GM04503 (cell line): ENCODE measurements around the gene APBB1.

Source experiments
- DNase-seq: peaks from one replicate; pipeline ENCODE4 v3.0.0-alpha.2; 2012; ENCODE audit warnings: low read depth

APBB1 gene

DNA sequence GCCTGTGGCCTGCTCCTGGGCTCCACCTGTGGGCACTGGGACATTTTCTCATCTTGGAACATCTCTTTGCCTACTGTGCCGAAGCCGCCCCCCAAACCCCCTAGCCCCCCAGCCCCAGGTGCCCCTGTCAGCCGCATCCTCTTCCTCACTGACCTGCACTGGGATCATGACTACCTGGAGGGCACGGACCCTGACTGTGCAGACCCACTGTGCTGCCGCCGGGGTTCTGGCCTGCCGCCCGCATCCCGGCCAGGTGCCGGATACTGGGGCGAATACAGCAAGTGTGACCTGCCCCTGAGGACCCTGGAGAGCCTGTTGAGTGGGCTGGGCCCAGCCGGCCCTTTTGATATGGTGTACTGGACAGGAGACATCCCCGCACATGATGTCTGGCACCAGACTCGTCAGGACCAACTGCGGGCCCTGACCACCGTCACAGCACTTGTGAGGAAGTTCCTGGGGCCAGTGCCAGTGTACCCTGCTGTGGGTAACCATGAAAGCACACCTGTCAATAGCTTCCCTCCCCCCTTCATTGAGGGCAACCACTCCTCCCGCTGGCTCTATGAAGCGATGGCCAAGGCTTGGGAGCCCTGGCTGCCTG, 27.3 kb downstream of the APBB1 start:
- DNase-seq: no peak

DNA sequence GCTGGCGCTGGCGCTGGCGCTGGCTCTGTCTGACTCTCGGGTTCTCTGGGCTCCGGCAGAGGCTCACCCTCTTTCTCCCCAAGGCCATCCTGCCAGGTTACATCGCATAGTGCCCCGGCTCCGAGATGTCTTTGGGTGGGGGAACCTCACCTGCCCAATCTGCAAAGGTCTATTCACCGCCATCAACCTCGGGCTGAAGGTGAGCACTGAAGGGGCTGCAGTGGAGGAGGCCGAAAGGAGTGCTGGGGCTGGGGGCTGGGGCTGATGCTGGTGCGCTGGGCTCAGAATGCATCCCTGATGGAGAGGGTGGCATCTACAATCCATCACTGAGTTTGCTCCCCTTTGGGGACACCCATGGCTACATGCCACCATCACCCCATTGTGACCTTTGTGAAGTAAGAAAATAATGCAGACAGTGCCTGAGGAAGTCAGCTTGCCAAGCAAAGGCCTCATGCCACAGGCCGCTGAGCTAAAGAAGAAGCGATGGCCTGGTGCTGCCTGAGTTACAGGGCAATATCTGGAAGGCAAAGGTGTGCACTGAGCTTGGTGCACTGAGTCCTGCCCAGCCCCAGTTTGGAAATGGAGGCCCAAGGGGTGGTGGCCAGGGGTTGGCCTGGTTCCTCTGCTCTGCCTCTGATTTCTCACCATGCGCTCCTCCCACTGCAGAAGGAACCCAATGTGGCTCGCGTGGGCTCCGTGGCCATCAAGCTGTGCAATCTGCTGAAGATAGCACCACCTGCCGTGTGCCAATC, 28.0 kb downstream of the APBB1 start:
- no peak for DNase-seq

DNA sequence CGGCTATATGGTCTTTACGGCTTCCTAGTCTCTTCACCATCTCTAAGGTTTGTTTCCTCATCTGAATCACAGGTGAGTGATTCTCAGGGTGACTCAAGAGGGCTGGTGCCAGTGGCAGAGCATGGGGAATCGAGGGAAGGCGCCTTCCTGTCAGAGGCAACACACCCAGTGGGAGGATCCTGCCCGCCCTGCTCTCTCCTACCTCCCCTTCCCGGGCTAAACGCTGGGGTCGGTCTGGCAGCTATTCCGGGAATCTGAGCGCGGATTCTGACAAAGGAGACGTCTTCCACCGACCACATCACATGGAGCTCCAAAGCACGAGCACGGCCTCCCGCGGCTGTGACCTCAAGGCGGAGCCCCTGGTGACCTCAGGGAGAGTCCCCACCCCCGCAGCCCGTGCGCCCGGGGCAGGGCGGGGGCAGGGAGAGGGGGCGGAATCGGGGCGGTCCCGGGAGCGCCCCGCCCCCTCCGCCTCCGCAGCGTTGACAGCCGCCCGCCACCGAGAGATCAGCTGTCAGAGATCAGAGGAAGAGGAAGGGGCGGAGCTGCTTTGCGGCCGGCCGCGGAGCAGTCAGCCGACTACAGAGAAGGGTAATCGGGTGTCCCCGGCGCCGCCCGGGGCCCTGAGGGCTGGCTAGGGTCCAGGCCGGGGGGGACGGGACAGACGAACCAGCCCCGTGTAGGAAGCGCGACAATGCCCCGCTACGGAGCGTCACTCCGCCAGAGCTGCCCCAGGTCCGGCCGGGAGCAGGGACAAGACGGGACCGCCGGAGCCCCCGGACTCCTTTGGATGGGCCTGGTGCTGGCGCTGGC, 28.8 kb downstream of the APBB1 start, which contains the start of gene SMPD1:
TSS of gene SMPD1 (plus strand) at position 570 of the 813 bp plus-strand sequence. CDS start at position 695, 125 bp downstream.
- DNase-seq: no peak

DNA sequence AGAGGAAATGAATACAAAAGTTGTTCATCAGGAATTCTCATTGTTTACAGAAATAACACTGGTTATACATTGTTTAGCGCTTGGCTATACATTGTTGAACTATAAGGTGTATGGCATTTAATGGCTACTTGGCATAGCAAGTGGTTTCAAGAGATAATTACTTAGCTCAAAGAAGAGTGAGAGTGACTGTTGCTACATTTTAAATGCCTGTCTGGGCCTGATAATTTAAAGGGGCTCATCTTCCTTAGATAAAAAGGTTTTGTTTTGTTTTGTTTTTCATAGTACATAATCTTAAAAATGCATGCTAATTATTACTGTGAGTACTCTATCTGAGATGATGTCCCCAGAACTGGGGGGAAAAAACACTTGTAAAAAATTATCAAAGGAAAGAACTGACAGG, 30.1 kb downstream of the APBB1 start:
- no peak for DNase-seq

DNA sequence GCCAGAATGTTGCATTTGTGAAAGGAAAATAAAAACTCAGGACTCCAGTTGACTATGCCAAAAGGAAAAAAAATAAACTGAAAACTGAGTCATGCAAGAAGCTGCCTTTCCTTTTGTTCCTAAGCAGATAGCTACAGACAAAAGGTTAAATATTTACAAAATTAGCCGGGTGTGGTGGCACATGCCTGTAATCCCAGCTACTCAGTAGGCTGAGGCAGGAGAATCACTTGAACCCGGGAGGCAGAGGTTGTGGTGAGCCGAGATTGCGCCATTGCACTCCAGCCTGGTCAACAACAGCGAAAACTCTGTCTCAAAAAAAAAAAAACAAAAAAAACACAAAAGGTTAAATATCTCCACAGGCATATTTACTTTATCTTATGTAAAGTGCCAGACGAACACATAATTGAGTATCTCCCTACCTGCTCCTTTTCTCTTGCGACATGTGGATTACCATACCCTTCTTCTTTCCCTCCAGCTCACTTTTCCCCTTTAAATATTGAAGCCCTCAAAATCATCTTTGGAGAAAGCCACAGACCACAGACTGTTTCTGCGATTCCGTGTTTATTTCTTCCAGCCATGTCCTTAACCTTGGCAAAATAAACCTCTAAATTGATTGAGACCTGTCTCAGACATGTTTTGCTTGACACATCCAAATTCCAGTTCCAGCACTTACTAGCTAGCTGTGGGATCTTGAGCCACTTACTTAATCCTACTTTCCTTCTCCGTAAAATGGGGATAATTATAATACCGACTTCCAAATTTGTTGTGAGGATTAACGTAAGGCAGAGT, 30.9 kb downstream of the APBB1 start:
- no peak for DNase-seq

DNA sequence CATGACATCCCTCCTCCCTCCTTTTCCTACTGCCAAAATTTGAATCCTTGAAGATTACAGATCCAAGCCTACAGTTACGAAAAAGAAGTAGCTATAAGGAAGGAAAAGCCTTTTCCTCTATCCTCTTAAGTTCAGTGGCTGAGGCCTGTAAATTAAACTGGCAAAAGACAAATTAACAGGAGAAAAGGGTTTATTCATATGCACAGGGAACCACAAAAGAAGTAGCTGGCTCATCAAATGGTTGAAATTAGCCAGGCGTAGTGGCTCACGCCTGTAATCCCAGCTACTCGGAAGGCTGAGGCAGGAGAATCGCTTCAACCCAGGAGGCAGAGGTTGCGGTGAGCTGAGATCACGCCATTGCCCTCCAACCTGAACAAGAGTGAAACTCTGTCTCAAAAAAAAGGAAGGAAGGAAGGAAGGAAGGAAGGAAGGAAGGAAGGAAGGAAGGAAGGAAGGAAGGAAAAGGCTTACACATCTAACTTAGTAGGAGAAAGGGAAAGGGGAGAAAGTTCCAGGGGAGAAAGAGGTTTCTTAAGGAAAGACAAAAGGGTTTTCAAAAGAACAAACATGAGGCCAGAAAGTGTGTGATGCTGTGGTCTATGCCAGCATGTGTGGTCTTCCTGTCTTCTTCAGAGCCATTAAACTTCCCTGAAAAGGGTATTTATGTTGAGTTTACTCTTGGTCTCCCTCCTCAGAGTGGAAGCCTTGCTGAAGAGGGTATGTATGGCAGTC, 33.7 kb downstream of the APBB1 start:
- DNase-seq: no peak

DNA sequence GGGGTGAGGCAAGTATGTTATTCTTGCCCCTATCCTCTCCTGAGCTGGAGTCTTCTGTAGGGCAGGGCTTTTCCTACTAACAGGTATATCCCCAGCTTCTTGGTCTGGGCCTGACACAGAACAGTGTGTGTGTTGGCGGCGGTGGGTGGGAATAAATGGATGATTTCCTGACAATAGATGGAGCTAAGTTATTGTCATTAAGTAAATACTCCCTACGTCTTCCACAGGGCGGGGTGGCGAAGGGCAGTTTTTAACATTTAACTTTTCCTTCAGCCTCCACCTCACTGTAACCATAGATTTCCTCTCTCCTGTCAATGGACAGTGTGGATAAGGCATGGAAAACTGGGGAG, 40.3 kb downstream of the APBB1 start:
- DNase-seq: no peak

DNA sequence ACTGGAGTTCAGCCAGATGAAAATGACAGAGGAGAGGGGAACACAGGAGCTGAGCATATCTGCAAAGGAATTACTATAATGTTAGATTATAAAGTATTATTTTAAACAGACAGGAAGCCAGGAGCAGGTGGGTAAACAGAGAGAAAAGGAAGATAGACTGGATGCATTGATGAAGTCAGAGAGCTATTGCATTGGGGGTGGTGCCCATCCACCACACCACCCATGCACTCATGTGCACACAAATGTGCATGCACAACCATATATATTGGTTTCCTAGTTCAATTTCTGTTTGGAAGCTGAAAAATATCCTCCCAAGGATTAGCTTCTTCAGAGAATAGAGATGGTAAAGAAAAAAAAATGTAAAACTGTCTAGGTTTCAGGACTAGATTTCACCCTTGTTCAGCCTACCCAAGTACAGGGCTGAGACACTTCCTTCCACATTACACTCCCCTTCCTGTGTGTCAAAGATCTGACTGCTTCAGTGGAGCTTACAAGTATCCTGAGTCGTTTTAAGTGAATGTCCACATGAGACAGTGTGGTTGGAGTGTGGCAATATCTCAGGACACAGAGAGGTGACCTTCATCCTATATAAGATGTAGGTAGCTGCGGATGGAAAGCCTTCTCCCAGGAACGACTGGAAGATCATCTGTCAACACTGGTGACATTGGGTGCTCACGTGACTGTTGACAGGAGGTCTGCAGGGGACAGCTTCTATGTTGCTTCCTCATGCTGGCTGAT, 40.8 kb downstream of the APBB1 start:
- no peak for DNase-seq

DNA sequence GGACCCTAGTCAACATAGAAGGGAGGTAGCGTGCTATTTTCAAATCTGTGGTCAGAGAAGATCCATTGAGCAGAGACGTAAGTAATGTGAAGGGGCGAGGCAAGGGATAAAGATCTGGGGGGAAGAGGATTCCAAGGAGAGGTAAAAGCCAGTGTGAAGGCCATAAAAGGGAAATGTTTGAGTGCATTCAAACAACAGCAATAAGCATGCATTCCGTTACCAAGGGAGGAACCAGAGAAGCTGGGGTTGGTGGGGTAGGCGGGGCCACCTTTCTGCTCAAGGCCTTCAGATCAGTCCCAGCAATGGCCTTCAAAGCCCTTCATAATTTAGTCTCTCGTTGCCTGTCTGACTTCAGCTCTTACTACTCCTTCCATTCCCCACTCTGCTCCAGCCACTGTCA, 47.1 kb downstream of the APBB1 start:
- DNase-seq: no peak

DNA sequence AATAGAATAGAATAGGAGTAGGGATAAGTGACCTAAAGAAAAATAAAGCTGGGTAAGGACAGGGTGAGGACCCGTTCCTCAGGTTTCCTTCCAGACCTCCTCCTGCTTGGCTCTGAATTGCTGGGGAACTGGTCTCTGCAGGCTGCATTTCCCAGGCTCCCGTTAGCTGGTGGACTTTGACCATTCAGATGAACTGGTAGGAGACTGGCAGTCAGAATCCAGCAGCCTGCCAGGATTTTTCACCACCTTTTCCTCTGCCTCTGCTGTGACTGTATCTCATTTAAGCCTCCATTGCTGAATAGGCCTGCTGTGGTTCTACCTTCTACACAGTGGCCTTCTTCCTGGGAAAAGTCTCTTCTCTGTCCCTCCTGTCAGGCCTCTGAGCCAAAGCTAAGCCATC, 53.2 kb downstream of the APBB1 start:
- no peak for DNase-seq

DNA sequence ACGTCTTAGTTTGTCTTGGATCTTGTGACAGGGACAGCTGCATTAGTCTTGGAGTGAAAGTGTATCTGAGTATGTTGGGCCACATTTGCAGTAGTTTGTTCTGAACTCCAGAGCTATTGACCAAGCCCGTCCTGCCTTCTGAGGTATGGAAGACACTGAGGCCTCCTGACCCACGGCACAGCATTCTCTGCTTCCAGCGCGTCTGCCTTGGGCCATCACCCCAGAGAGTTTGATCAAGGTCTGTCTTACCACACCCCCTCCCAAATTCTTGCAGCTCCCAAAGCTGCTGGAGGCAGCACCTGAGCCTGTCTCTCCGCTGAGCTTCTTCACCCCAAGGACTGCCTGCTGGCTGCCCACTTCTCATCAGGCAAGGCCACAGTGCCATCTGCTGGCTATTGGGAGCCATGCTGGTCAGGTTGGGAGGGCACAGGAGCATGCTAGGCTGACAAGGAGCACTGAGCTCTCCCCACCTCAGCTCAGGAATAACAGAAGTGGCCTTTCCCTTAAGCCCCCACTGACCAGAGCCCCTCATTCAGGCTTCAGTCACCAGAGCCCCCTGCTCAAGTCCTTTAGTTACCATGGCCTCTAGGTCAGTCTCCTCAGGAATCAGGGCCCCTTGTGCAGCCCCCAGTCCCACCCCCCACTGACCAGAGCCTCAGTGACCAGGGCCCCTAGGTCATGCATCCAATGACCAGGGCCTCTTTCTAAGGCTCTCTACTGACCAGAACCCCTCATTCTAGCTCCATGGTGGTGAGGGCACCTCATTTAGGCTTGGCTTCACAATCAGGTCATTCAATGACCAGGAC, 55.8 kb downstream of the APBB1 start:
- peak; percentile 26 for DNase-seq

DNA sequence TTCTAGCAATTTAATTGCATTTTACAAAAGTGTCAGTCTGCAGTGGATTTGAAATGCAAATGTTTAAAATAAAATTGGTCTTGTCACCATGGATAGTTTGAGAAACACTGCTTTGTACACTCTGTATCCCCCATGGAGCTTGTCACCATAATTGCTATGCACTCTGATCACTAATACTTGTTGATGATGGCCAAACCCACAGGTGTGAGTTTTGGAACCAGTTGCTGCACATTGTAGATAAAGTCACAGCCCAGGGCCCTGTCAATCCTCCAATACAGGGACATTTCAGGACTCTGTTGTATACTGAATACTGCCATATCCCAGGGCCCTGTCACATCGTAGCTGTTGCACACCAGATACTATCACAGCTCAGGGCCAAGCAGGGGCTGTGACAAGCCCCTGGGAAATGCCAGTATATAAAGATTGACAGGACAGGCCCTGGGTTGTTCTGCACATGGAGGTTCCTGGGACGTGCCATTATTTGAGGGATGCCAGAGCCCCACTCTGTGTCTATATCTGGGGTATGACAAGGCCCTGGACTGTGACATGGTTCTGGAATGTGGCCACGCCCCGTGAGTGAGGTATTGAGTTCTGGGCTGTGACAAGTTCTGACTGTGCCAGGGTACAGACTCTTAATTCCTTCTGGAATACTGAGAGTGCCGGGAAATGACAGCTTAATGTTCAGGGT, 56.6 kb downstream of the APBB1 start:
- no peak for DNase-seq

DNA sequence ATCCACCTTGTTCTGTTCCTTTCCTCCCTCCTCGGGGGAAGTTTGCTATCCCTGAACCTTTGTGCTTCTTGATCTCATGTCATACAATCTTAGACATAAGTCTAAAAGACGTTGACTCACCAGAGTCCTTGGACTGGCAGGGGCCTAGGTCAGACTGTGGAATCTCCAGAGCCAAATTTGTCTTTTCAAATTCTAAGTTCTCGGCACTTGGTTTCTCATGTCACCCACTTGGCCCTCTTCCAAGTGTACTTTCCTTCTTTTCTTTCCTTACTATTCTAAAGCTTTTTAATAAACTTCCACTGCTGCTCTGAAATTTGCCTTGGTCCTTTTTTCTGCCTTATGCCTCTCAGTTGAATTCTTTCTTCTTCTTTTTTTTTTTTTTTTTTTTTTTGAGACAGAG, 58.7 kb downstream of the APBB1 start:
- no peak for DNase-seq

DNA sequence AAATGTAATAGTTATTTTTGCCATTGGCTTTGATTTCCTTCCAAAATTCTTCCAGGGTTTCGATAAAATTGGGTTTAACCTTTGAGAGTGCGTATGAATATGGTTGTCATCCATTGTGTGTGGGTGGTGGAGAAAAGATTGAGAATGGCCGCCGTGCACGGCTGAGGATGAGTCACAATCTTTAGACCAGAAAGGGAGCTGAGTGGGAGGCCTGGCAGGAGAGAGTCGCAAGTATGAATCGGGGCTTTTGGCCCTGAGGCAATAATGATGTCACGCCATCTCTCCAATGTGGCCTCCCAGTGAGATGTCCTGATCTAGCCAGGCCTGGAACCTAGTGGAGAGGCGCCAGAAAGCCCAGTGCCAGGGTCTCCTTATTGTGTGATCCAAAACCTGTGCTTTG, 61.7 kb downstream of the APBB1 start:
- DNase-seq: peak; percentile 58

DNA sequence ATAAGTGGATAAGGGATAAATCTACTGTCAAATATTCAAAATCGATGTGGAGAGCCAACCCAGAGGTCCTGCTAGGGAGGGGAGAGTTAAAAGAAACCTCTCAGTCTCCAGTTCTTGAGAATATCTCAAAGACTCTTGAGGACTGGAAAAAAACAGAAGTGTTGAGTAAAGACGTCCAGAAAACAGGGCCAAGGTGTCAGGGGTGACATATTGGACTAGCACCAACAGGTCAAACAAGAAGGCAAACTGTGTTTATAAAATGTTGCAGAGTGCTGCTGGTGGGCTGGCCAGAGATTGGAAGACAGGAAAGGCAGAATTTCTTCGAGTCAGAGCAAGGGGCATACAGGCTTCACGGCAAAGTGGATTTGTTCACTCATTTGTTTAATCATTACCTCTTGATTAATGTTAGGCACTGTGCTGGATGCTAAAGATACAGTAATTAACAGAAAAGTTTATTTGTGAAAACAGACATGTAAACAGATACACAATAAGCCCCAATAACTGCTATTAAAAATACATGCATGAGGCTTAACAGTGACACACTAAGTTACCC, 62.3 kb downstream of the APBB1 start:
- DNase-seq: no peak

DNA sequence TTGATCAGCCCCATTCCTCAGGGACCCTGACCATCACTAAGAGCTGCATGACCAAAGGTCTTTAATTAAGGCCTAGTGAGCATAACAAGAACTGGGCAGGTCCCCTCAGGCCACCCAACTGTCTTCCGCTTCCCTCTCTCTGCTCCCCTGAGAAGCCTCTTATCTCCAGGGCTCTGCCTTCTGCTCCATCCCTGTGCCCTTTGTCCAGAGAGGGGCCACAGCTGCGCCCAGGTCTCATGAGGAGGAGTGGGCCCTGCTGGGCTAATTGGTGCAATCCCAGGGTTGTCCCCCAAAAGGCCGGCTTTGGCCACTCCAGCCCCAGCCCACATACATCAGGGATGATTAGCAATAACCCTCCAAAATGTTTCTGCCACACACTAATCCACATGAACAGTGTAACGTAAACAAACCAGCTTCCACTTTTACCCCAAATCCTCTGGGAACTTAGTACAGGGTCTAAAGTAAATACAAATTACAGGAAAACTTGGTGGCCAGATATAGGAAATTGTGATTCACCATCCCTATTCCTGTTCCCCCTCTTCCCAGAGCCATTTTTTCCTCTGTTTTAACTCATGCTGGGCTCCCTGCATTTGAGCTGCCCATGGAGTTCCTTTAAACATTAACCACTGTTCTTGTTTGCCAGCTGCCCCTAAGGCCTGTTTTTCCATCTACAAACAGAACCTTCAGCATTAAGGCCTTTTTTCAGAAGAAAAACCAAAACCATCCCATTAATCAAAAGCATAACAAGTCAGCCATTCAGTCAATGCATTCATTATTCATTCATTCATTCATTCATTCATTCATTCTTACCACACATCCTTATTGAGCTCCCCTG, 64.0 kb downstream of the APBB1 start:
- no peak for DNase-seq

DNA sequence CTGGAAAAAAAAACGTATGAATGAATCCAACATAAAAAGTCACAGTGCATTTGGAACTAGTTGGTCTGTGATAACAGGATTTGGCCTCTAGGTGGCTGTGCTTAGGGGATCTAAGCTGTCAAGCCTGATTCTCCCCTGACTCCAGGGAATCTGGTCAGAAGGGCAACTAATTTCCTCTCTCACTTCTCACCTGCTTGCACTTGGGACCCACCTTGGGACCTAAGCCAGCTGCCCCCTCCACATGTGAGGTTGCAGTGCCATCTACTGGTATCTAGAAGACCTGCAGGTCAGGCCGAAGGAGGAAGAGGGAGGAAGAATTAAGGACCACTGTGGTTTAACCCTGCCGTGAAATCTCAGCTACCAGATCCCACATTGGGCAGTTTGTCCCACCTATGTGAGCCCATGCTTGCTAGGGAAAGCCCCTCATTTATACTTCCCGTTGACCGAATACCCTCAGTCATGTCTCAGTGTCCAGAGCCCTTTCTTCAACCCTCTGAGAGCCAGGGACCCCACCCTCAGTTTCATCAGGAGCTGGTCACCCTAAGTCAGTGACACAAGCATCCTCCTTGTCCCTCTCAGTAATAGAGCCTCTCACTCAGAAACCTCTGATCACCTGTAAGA, 65.4 kb downstream of the APBB1 start:
- no peak for DNase-seq
